Measurements from ENCODE around the gene APBB1IP.
"Not testable (repeated sequence)": the region's sequence is repeated elsewhere in the genome, so short reads cannot be mapped to it uniquely, and the experiment has no call there.

DNA sequence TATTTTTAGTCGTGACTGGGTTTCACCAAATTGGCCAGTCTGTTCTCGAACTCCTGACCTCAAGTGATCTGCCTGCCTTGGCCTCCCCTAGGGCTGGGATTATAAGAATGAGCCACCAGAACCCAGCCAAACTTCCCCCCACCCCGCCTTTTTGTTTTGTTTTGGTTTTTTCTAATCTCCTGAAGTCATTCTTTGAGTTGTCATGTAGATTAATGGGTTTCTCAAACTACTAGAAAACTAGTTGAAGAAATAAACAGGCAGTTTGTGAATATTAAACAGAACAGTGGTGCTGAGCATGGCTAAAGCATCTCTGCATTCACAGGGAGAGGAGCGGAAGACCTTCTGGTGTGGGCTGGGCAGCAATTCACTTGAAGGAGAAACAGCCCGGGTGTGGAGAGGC lies 151.7 kb downstream of the APBB1IP start:
- TF ChIP-seq CTCF, POLR2A, EP300 (IDR thresholded peaks at IDR 0.05): not testable (repeated sequence)
